SKM-1 treated with dmso at 0.1 percent for 144 hours (cell line): Measurements from ENCODE around the gene SUGP1.

Experiments
- DNase-seq: peaks from one replicate; lab custom pipeline; 2025; ENCODE audit not compliant: unreplicated experiment; lab: John Stamatoyannopoulos, UW

SUGP1 gene

DNA sequence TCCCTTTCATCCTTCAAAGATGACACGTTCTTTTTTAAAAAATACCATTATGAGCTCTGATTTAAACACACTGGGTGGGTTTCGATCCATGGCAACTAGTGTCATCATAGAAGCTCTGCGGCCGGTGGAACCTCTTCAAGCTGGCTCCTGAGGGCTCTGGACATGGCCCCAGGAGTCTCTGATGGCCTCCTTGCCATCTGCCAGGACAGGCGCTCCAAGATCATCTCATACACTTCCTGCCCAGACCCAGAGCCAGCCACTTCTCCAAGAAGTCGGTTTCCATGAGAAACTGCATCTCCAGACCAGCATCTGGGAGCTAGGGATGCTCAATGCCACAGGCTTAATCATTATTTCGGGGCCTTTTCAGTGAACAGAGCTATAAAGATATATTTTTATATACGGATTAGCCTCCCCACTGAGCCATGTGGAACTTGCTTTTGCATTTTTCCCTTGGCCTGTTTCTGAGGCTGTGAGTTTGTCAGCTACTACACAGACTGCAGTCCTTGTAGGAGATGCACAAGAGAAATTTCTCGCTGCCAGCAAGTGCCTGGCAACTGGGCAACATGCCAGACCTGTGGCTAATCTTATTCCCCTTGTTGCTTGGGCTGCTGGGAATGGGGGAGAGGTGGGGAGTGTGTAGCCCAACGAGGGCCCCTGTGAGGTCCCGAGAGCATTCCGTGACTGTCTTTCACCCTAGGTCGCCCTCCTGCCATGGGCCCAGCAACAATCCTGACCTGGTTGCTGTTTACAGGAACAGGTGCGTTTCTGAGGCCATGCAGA is 15.9 kb downstream of the SUGP1 start:
- DNase-seq: no peak

GRCh38 chr19:19303411-19303810 is 16.9 kb downstream of the SUGP1 start:
- no peak for DNase-seq

- no peak for DNase-seq
Observed at GRCh38 chr19:19300613-19301012, 19.7 kb downstream of the SUGP1 start.

DNA sequence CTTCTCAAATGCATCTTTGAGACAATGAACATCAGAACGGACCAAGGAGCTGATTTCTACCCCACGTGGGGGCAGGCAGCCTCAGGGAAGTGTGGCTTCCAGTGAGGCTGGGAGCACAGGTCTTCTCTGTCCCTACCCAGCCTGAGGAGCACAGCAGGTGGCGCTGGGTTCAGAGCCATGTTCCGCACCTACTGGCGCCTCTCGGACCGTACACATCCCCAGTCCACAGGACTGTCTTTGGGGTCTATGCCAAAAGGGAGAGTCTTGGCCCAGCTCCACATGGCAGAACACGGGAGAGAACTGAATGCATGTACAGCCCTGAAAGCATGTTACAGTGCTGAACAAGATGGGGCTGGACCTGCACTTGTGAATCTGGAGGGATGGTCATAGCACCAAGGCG is 22.6 kb downstream of the SUGP1 start:
- DNase-seq: no peak

DNA sequence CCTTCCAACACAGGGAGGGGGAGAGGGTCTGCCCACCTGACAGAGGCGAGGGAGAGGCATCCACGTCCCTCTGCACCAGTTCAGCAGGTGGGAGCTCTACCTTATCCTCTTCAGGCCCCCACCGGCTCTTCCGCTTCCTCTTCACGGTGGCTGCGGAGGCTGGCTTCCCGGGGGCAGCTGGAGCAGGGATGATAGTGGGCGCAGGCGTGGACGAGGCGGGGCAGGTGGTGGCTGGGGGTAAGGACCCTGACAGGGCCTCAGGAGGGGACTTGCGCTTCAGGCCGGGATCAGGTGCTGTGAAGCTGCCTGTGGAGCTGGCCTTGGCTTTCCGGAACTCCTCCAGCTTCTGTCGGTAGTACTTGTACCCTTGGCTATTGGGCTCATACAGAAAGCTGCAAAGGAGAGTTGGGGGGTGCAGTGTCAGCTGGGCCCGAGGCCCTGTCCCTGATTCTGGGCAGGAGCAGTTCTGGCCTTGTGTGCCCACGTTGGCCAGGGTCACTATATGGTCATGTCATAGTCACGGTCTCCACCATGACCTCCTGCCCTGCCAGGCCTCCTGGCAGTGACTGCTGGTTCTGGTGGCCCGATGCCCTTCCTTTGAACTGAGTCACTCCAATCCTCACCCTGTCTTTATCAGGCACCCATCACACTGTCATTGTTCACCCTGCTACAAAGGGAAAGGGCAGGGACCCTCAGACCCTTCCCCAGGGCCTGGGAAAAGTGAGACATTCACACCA is 23.2 kb downstream of the SUGP1 start:
- DNase-seq: no peak

DNA sequence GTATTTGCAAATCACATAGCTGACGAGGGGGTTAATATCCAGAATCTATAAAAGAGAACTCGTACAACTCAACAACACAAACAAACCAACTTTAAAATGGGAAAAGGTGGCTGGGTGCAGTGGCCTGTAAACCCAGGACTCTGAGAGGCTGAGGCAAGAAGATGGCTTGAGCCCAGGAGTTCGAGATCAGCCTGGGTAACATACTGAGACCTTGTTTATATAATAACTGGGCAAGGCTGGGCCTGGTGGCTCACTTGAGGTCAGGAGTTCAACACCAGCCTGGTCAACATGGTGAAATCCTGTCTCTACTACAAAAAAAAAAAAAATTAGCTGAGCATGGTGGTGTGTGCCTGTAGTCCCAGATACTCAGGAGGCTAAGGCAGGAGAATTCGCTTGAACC is 25.4 kb downstream of the SUGP1 start:
- no peak for DNase-seq

DNA sequence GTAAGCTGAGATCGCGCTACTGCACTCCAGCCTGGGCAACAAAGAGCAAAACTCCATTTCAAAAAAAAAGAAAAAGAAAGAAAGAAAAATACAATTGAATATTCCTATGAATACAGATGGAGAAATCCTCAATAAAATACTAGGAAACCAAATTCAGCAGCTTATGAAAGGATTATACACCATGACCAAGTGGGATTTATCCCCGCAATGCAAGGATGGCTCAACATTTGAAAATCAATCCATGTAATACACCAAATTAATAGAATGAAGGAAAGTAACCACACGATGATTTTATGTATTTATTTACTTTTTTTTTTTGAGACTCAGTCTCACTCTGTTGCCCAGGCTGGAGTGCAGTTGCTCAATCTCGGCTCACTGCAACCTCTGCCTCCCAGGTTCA is 27.7 kb downstream of the SUGP1 start:
- DNase-seq: no peak

- no peak for DNase-seq
Observed at GRCh38 chr19:19285686-19286085, 34.6 kb downstream of the SUGP1 start.

DNA sequence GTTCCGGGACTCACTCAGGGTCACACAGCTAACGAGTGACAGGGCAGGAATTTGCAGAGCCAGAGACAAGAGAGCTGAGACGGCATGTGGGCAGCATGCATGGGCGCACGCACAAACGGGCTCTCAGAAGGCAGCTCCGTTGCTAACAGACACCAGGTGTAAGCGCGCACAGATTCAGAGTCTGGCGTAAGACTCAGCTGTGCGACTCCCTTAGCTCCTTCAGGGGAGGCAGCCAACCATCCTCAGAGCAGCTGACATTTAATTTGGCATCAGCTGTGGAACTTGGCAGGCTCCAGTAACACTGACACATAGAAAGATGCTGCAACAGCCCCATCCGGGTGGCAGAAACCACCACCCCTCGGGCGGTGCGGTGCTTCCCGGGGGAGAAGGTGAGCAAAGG is 39.7 kb downstream of the SUGP1 start:
- no peak for DNase-seq

DNA sequence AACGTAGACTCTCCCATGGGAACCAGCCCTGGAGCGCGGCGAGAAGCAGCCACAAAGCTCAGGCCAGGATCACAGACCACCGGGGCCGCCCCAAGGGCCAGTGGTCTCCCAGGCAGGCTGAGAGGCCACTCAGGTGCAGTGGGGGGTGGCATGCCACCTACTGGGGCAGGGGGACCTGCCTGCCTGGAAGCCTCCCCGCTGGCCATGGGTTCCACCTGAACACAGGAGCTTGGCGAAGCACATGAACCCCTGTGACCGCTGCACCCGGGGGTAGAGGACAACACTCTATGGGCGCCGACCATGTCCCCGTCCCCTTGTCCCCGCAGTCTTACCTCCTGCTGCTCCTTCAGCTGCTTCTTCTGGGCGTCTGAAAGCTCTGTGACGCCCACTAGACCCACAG is 40.5 kb downstream of the SUGP1 start:
- DNase-seq: no peak

GRCh38 chr19:19279062-19279612 is 41.2 kb downstream of the SUGP1 start:
- no peak for DNase-seq

- DNase-seq: no peak
Observed at GRCh38 chr19:19278315-19278714, 42.0 kb downstream of the SUGP1 start.

- DNase-seq: no peak
Observed at GRCh38 chr19:19276851-19277250, 43.5 kb downstream of the SUGP1 start.

GRCh38 chr19:19276386-19276785 is 43.9 kb downstream of the SUGP1 start:
- no peak for DNase-seq

GRCh38 chr19:19274716-19275565 is 45.4 kb downstream of the SUGP1 start:
- DNase-seq: no peak

GRCh38 chr19:19274146-19274545 is 46.2 kb downstream of the SUGP1 start:
- no peak for DNase-seq

GRCh38 chr19:19271828-19272599 is 48.3 kb downstream of the SUGP1 start:
- DNase-seq: no peak

DNA sequence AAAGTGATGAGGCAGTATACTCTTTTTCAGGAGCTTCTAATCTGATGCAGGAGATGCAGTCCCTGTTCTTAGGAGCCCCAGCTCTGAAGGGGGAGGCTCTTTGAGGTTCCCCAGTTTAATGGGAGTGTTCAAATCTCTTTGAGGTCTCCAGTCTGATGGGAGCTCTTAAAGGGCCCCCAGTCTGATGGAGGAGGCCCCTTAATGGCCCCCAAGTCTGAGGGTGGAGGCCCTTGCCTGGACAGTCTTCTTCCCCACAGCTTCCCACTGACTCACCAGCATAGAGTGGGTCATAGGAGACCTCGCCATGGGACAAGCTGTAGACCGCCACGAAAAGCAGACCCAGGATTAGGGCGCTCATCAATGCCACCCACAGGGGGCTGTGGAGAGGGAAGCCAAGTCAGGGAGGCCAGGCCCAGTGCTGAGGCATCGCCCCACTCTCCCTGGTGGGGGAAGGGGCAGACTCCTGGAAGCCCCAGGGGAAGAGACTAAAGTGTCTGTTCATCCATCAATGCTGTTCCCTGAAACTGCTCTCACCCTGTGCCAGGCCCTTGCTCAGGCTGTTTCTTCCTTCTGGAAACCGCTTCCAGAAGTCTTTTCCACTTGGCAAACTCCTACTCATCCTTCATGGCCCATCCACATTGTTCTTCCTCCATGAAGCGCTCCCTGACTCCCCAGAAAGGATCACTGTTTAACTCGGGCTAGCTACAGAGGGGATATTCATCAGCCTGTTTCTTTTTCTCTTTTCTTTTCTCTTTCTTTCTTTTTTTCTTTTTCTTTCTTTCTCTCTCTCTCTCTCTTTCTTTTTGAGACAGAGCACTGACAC is 49.3 kb downstream of the SUGP1 start:
- DNase-seq: no peak

- DNase-seq: no peak
Observed at GRCh38 chr19:19269952-19270694, 50.2 kb downstream of the SUGP1 start.
